Loucy (cell line): Measurements from ENCODE around the gene NBPF1.
"Not testable (repeated sequence)": the region's sequence is repeated elsewhere in the genome, so short reads cannot be mapped to it uniquely, and the experiment has no call there.

ENCODE experiments used
- H2AFZ ChIP-seq: fragments of 200-600 bp; sonication (generic); 2 replicates; pipeline ENCODE4 v1.6.0; 2016; ENCODE audit warnings: antibody characterized with exemption, mild to moderate bottlenecking, low read length, moderate library complexity
- H3F3A ChIP-seq: fragments of 200-600 bp; 2 replicates; pipeline ENCODE4 v1.6.0; 2016; ENCODE audit warnings: antibody characterized with exemption, low read depth, mild to moderate bottlenecking
- H3K27me3 ChIP-seq: fragments of 200-600 bp; sonication (generic); 2 replicates; pipeline ENCODE4 v1.6.1; 2014; ENCODE audit warnings: low read length, mild to moderate bottlenecking; ENCODE audit not compliant: insufficient read depth, poor library complexity, severe bottlenecking
- H3K36me3 ChIP-seq: fragments of 200-600 bp; sonication (generic); 2 replicates; pipeline ENCODE4 v1.6.1; 2016; ENCODE audit warnings: low read length; ENCODE audit not compliant: insufficient read depth
- H3K4me1 ChIP-seq: fragments of 200-600 bp; sonication (generic); 2 replicates; pipeline ENCODE4 v1.5.1; 2014; ENCODE audit warnings: low read length, mild to moderate bottlenecking; ENCODE audit not compliant: insufficient read depth, poor library complexity, severe bottlenecking
- H3K4me2 ChIP-seq: fragments of 200-600 bp; sonication (generic); 2 replicates; pipeline ENCODE4 v1.6.0; 2014; ENCODE audit warnings: antibody characterized with exemption, low read length, low read depth, mild to moderate bottlenecking; ENCODE audit not compliant: poor library complexity, severe bottlenecking
- H3K4me3 ChIP-seq: fragments of 200-600 bp; sonication (generic); 2 replicates; pipeline ENCODE4 v1.5.1; 2014; ENCODE audit warnings: low read length, mild to moderate bottlenecking, mixed read lengths; ENCODE audit not compliant: poor library complexity, severe bottlenecking
- H3K79me2 ChIP-seq: fragments of 200-600 bp; sonication (generic); 2 replicates; pipeline ENCODE4 v1.6.1; 2014; ENCODE audit warnings: low read length; ENCODE audit not compliant: insufficient read depth
- H3K9ac ChIP-seq: fragments of 200-600 bp; sonication (generic); 2 replicates; pipeline ENCODE4 v1.6.0; 2014; ENCODE audit warnings: mild to moderate bottlenecking, low read depth, low read length, moderate library complexity; ENCODE audit not compliant: poor library complexity, severe bottlenecking
- H3K9me2 ChIP-seq: fragments of 200-600 bp; sonication (generic); replicated peaks from 2 replicates; pipeline ENCODE4 v1.6.1; 2016; ENCODE audit warnings: low read depth, low read length, mixed read lengths
- H3K9me3 ChIP-seq: fragments of 200-600 bp; sonication (generic); 2 replicates; pipeline ENCODE4 v1.6.1; 2014; ENCODE audit warnings: mild to moderate bottlenecking, antibody characterized with exemption, low read length, low read depth; ENCODE audit not compliant: insufficient read depth
- H4K20me1 ChIP-seq: fragments of 200-600 bp; sonication (generic); 2 replicates; pipeline ENCODE4 v1.6.0; 2014; ENCODE audit warnings: antibody characterized with exemption, low read length, mild to moderate bottlenecking; ENCODE audit not compliant: insufficient read depth, poor library complexity, severe bottlenecking
- CTCF ChIP-seq: fragments of 200-600 bp; sonication (generic); conservative IDR thresholded peaks from 2 replicates; pipeline ENCODE4 v1.5.1; 2014; ENCODE audit warnings: mild to moderate bottlenecking, antibody characterized with exemption, low read length

NBPF1 gene

GRCh38 chr1:16651560-16651959 lies 38.2 kb upstream of the NBPF1 start:
- not testable (repeated sequence) for H3K9me3 ChIP-seq, H3K4me1 ChIP-seq, H3K4me2 ChIP-seq, H3K36me3 ChIP-seq, H3K79me2 ChIP-seq, H3K9me2 ChIP-seq, H4K20me1 ChIP-seq, H3K4me3 ChIP-seq, H2AFZ ChIP-seq, H3K9ac ChIP-seq, H3K27me3 ChIP-seq, H3F3A ChIP-seq
- peak; percentile 14; the same call in 1 of the 2 replicates for TF ChIP-seq CTCF

GRCh38 chr1:16649960-16650359 lies 36.6 kb upstream of the NBPF1 start:
- not testable (repeated sequence) for H3K9me2 ChIP-seq, H3K4me3 ChIP-seq, H3F3A ChIP-seq, H3K9me3 ChIP-seq, H3K4me1 ChIP-seq, H3K79me2 ChIP-seq, H4K20me1 ChIP-seq, H3K27me3 ChIP-seq, H2AFZ ChIP-seq, H3K9ac ChIP-seq, H3K4me2 ChIP-seq, H3K36me3 ChIP-seq

GRCh38 chr1:16649390-16649789 lies 36.0 kb upstream of the NBPF1 start:
- H3K9me2 ChIP-seq, H3K4me1 ChIP-seq, H2AFZ ChIP-seq, H3K36me3 ChIP-seq, H3K9ac ChIP-seq, H3K4me2 ChIP-seq, H3K4me3 ChIP-seq, H3K27me3 ChIP-seq, H3K9me3 ChIP-seq, H3F3A ChIP-seq, H4K20me1 ChIP-seq, H3K79me2 ChIP-seq: not testable (repeated sequence)

- not testable (repeated sequence) for H3F3A ChIP-seq, H3K4me2 ChIP-seq, H4K20me1 ChIP-seq, H3K79me2 ChIP-seq, H3K9ac ChIP-seq, H3K9me3 ChIP-seq, H2AFZ ChIP-seq, H3K27me3 ChIP-seq, H3K36me3 ChIP-seq, H3K4me3 ChIP-seq, H3K4me1 ChIP-seq, H3K9me2 ChIP-seq
Measured at GRCh38 chr1:16648756-16649155, 35.4 kb upstream of the NBPF1 start.

- H3K36me3 ChIP-seq, H3K9me3 ChIP-seq, H3K27me3 ChIP-seq, H2AFZ ChIP-seq, H3K9me2 ChIP-seq, H4K20me1 ChIP-seq, H3K9ac ChIP-seq, H3K4me3 ChIP-seq, H3K4me2 ChIP-seq, H3F3A ChIP-seq: not testable (repeated sequence)
- peaks cover 12% of the 10 kb centered on the region for H3K79me2 ChIP-seq
- H3K4me1 ChIP-seq: peaks cover 12% of the 10 kb centered on the region
Measured at GRCh38 chr1:16648250-16648649, 34.9 kb upstream of the NBPF1 start.

GRCh38 chr1:16647179-16648176 lies 34.1 kb upstream of the NBPF1 start:
- Histone ChIP-seq H3K79me2 (peaks cover 19% of the 10 kb centered on the region), H3K4me1 (peaks cover 19% of the 10 kb centered on the region)
- H3K9me2 ChIP-seq, H4K20me1 ChIP-seq, H3K27me3 ChIP-seq, H3K4me2 ChIP-seq, H3K36me3 ChIP-seq, H3K9ac ChIP-seq, H2AFZ ChIP-seq, H3K9me3 ChIP-seq, H3K4me3 ChIP-seq, H3F3A ChIP-seq: not testable (repeated sequence)

GRCh38 chr1:16646716-16647115 lies 33.4 kb upstream of the NBPF1 start:
- not testable (repeated sequence) for H3K9me2 ChIP-seq, H3K4me3 ChIP-seq, H3K27me3 ChIP-seq, H3K9ac ChIP-seq, H3K9me3 ChIP-seq, H3F3A ChIP-seq, H3K4me2 ChIP-seq, H2AFZ ChIP-seq, H4K20me1 ChIP-seq, H3K36me3 ChIP-seq
- Histone ChIP-seq H3K4me1 (peaks cover 19% of the 10 kb centered on the region), H3K79me2 (peaks cover 27% of the 10 kb centered on the region)
